Naive thymus-derived CD4-positive, alpha-beta T cell (primary cell): ENCODE data around the gene ZNF454. TPM values are rescaled to one million over a fixed set of nuclear protein-coding genes. Genes with fewer than 3 reads are reported as not detected.

Experiments
- ATAC-seq: fragments of 150-1000 bp; cut with Tn5 transposase; 2 replicates; pipeline ENCODE4 v1.10.0; 2021; ENCODE audit warnings: mild to moderate bottlenecking, moderate library complexity
- CTCF ChIA-PET: fragments of 350-600 bp; sonication (Branson Sonifier 250); formaldehyde crosslinking; loops from one replicate; lab custom pipeline; 2021; ENCODE audit warnings: antibody characterized with exemption; lab: Charles Lee
- POLR2A ChIA-PET: fragments of 350-600 bp; sonication (Branson Sonifier 250); formaldehyde crosslinking; loops from one replicate; lab custom pipeline; 2021; ENCODE audit warnings: antibody characterized with exemption, inconsistent platforms; lab: Charles Lee
- DNase-seq, 9 donors: peaks; one replicate each; pipeline versions ENCODE4 v3.0.0 to v3.0.0-alpha.2; 2020 to 2022; ENCODE audit warnings: mixed read lengths in 1 of 9
- H3K27ac ChIP-seq: one replicate; pipeline ENCODE4 v1.7.0; 2013; ENCODE audit warnings: mild to moderate bottlenecking, low read depth, low read length, moderate library complexity
- H3K27me3 ChIP-seq, 2 donors: one replicate each; pipeline ENCODE4 v1.7.0; 2013; ENCODE audit warnings: low read length in 2 of 2, mild to moderate bottlenecking in 2 of 2, moderate library complexity in 2 of 2; ENCODE audit not compliant: control insufficient read depth in 2 of 2, insufficient read depth in 2 of 2
- H3K36me3 ChIP-seq, 3 experiments: 1 replicate in 2 of 3; 2 replicates in 1 of 3; pipeline ENCODE4 v1.7.0; 2013; ENCODE audit warnings: low read length in 3 of 3, mild to moderate bottlenecking in 3 of 3, moderate library complexity in 1 of 3; ENCODE audit not compliant: insufficient read depth in 3 of 3, control insufficient read depth in 2 of 3
- H3K4me1 ChIP-seq, 2 donors: one replicate each; pipeline ENCODE4 v1.7.0; 2013; ENCODE audit warnings: low read length in 2 of 2, mild to moderate bottlenecking in 2 of 2, moderate library complexity in 1 of 2; ENCODE audit not compliant: control insufficient read depth in 2 of 2, insufficient read depth in 2 of 2
- H3K4me3 ChIP-seq: 2 replicates; pipeline ENCODE4 v1.7.0; 2013; ENCODE audit warnings: mild to moderate bottlenecking, low read length
- H3K9me3 ChIP-seq, 3 experiments: 1 replicate in 2 of 3; 2 replicates in 1 of 3; pipeline ENCODE4 v1.7.0; 2013; ENCODE audit warnings: low read length in 3 of 3; ENCODE audit not compliant: control insufficient read depth in 2 of 3
- H3K27ac Mint-ChIP-seq, 9 donors: one replicate each; pipeline ENCODE4 v1.8.0; 2020 to 2022; ENCODE audit warnings: mixed read lengths in 9 of 9, mild to moderate bottlenecking in 8 of 9, moderate library complexity in 5 of 9, inconsistent platforms in 2 of 9
- H3K27me3 Mint-ChIP-seq, 5 donors: one replicate each; pipeline ENCODE4 v1.8.0; 2021 to 2022; ENCODE audit warnings: mixed read lengths in 5 of 5, mild to moderate bottlenecking in 1 of 5
- H3K36me3 Mint-ChIP-seq, 5 donors: one replicate each; pipeline ENCODE4 v1.8.0; 2020 to 2022; ENCODE audit warnings: mixed read lengths in 5 of 5, mild to moderate bottlenecking in 3 of 5, inconsistent platforms in 1 of 5
- H3K4me1 Mint-ChIP-seq, 7 donors: one replicate each; pipeline ENCODE4 v1.8.0; 2020 to 2022; ENCODE audit warnings: mixed read lengths in 7 of 7, mild to moderate bottlenecking in 3 of 7, inconsistent platforms in 1 of 7
- H3K4me3 Mint-ChIP-seq, 10 donors: one replicate each; pipeline ENCODE4 v1.8.0; 2020 to 2022; ENCODE audit warnings: mild to moderate bottlenecking in 10 of 10, mixed read lengths in 10 of 10, moderate library complexity in 6 of 10, inconsistent platforms in 2 of 10
- H3K9me3 Mint-ChIP-seq, 11 donors: one replicate each; pipeline ENCODE4 v1.8.0; 2020 to 2022; ENCODE audit warnings: mixed read lengths in 11 of 11, mild to moderate bottlenecking in 4 of 11, inconsistent platforms in 1 of 11, moderate library complexity in 1 of 11
- intact Hi-C, 2 donors: fragments of 100-400 bp; cut with micrococcal nuclease; formaldehyde crosslinking; loops; one replicate each; pipeline ENCODE4 v1.15.1; 2023
- polyA plus RNA-seq, 2 donors: library from polyadenylated mRNA; unstranded; fragments of 300-500 nt; fragmentation: Illumina TruSeq; gene quantifications; one replicate each; pipeline ENCODE4 v1.2.3, GENCODE V29; 2021
- total RNA-seq, 6 experiments: library from RNA in 5 of 6; stranded (reverse) in 5 of 6; gene quantifications; 1 replicate in 5 of 6; 2 replicates in 1 of 6; pipeline ENCODE4 v1.2.3 and lab custom pipeline; 2021 to 2026

ZNF454 gene
- total and polyA plus RNA-seq, 7 experiments from 2014 or later = 0.32 to 0.35 TPM; not detected in 5

DNA sequence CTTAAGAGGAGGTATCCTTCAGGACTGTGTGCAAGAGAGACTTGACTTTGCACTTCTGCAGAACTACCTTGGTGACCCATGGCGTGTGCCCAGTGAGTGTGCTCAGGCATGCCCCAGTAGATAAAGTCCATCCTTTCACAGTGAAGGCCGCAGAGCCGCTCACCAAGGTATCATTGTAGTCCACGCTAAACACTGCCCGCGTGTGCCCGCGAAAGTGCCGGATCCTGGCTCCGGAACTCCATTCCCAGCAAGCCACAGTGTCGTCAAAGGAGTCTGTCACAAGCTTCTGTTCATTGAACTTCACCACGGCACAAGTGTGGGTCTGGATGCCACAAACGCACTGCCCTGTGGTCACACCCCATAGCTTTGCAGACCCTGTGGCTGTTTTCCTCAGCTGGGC lies 57.4 kb downstream of the ZNF454 start:
- DNase-seq = no peak
- Mint-ChIP-seq H3K27ac (no peak overlapping the region), H3K9me3 (peaks cover 0 to 28% (median 15%) of the 10 kb centered on the region in 11 donors), H3K36me3 (peaks cover 0 to 14% (median 5%) of the 10 kb centered on the region in 5 donors), H3K4me3 (no peak overlapping the region), H3K27me3 (peaks cover 14 to 42% (median 34%) of the 10 kb centered on the region in 5 donors), H3K4me1 (peaks cover 0 to 12% (median 7%) of the 10 kb centered on the region in 7 donors)
- ChIA-PET POLR2A (no interaction called here), CTCF (no interaction called here)
- H3K4me3 ChIP-seq = no peak overlapping the region
- H3K4me1 ChIP-seq = no peaks in the 10 kb centered on the region
- no peaks in the 10 kb centered on the region for H3K36me3 ChIP-seq
- H3K27me3 ChIP-seq = no peaks in the 10 kb centered on the region
- H3K9me3 ChIP-seq = no peaks in the 10 kb centered on the region
- ATAC-seq = no peak
- intact Hi-C loops = no loop called here
- H3K27ac ChIP-seq = no peak overlapping the region

DNA sequence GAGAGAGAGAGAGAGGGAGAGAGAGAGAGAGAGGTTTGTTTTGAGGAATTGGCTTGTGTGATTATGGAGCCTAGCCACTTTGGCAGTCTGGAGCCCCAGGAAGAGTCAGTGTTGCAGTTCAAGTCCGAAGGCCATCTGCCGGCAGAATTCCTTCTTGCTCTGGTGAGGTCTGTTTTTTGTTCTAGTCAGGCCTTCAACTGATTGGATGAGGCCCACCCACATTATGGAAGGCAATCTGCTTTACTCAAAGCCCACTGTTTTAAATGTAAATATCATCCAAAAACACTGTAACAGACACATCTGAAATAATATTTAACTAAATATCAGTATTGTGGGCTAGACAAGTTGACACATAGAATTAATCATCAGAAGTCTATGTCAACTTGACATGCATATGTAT lies 65.6 kb downstream of the ZNF454 start:
- peaks cover 0 to 27% (median 19%) of the 10 kb centered on the region in 5 donors for H3K27me3 Mint-ChIP-seq
- peaks cover 0 to 7% (median 0%) of the 10 kb centered on the region in 3 experiments for H3K9me3 ChIP-seq
- no peaks in the 10 kb centered on the region for H3K4me1 ChIP-seq
- intact Hi-C loops = no loop called here
- no peaks in the 10 kb centered on the region for H3K27me3 ChIP-seq
- H3K4me1 Mint-ChIP-seq = no peaks in the 10 kb centered on the region
- no peak overlapping the region for H3K4me3 Mint-ChIP-seq
- H3K36me3 Mint-ChIP-seq = peaks cover 0 to 17% (median 0%) of the 10 kb centered on the region in 5 donors
- H3K27ac ChIP-seq = no peak overlapping the region
- peaks cover 2 to 81% (median 44%) of the 10 kb centered on the region in 11 donors for H3K9me3 Mint-ChIP-seq
- DNase-seq = no peak
- ChIA-PET CTCF (no interaction called here), POLR2A (no interaction called here)
- no peaks in the 10 kb centered on the region for H3K36me3 ChIP-seq
- no peak overlapping the region for H3K27ac Mint-ChIP-seq
- no peak overlapping the region for H3K4me3 ChIP-seq
- no peak for ATAC-seq

GRCh38 chr5:179008667-179009066 lies 67.7 kb downstream of the ZNF454 start:
- intact Hi-C loops = no loop called here
- H3K27me3 Mint-ChIP-seq = peaks cover 0 to 16% (median 11%) of the 10 kb centered on the region in 5 donors
- POLR2A ChIA-PET = no interaction called here
- Histone ChIP-seq H3K27me3 (no peaks in the 10 kb centered on the region), H3K27ac (no peak overlapping the region), H3K36me3 (no peaks in the 10 kb centered on the region), H3K9me3 (peaks cover 0 to 13% (median 0%) of the 10 kb centered on the region in 3 experiments), H3K4me3 (no peak overlapping the region), H3K4me1 (no peaks in the 10 kb centered on the region)
- no peak overlapping the region for H3K27ac Mint-ChIP-seq
- H3K36me3 Mint-ChIP-seq = peaks cover 0 to 14% (median 0%) of the 10 kb centered on the region in 5 donors
- H3K4me1 Mint-ChIP-seq = no peaks in the 10 kb centered on the region
- H3K9me3 Mint-ChIP-seq = peaks cover 2 to 82% (median 40%) of the 10 kb centered on the region in 11 donors
- CTCF ChIA-PET = no interaction called here
- DNase-seq (no peak), ATAC-seq (no peak)
- no peak overlapping the region for H3K4me3 Mint-ChIP-seq

Other genes with a start within 250 kb of the ZNF454 start
- 10 to 100 TPM; 11.4 to 20.6 (median 14.2) TPM for gene ZNF354A, start 210.5 kb upstream of the ZNF454 start, total RNA-seq
- 10 to 100 TPM; 11.6 to 14.4 TPM for gene ZNF354A, start 210.5 kb upstream of the ZNF454 start, polyA plus RNA-seq
- gene ZNF354B, start 81.2 kb upstream of the ZNF454 start, total RNA-seq = 10 to 100 TPM; 12.3 to 36.7 (median 14.4) TPM
- 1 to 10 TPM; 5.8 to 6.2 TPM for gene ZNF354B, start 81.2 kb upstream of the ZNF454 start, polyA plus RNA-seq
- 1 to 10 TPM in 3 of 5 experiments, under 1 TPM in 2; 0.17 to 3.2 (median 1.0) TPM for gene ZFP2, start 45.3 kb upstream of the ZNF454 start, total RNA-seq
- under 1 TPM; 0.49 to 0.82 TPM for gene ZFP2, start 45.3 kb upstream of the ZNF454 start, polyA plus RNA-seq
- gene GRM6, start 54.1 kb downstream of the ZNF454 start, total RNA-seq = not detected
- gene GRM6, start 54.1 kb downstream of the ZNF454 start, polyA plus RNA-seq = not detected
- gene ZNF879, start 82.6 kb downstream of the ZNF454 start, total RNA-seq = 10 to 100 TPM in 2 of 5 experiments, 1 to 10 TPM in 3; 4.2 to 20.0 (median 7.9) TPM
- 1 to 10 TPM; 6.1 to 6.3 TPM for gene ZNF879, start 82.6 kb downstream of the ZNF454 start, polyA plus RNA-seq
- 10 to 100 TPM in 2 of 5 experiments, 1 to 10 TPM in 3; 3.8 to 12.3 (median 5.2) TPM for gene ZNF354C, start 119.2 kb downstream of the ZNF454 start, total RNA-seq
- 1 to 10 TPM in 1 of 2 donors, under 1 TPM in 1; 0.97 to 1.4 TPM for gene ZNF354C, start 119.2 kb downstream of the ZNF454 start, polyA plus RNA-seq